Activated T-cell treated with anti-CD3 and anti-CD28 coated beads for 24 hours (primary cell): ENCODE results near the gene PHF21B.
"Not testable (repeated sequence)": the region's sequence is repeated elsewhere in the genome, so short reads cannot be mapped to it uniquely, and the experiment has no call there.

Experiments used
- DNase-seq: peaks from one replicate; pipeline ENCODE4 v3.0.0-alpha.2; 2020; ENCODE audit warnings: low read depth

The PHF21B gene

DNA sequence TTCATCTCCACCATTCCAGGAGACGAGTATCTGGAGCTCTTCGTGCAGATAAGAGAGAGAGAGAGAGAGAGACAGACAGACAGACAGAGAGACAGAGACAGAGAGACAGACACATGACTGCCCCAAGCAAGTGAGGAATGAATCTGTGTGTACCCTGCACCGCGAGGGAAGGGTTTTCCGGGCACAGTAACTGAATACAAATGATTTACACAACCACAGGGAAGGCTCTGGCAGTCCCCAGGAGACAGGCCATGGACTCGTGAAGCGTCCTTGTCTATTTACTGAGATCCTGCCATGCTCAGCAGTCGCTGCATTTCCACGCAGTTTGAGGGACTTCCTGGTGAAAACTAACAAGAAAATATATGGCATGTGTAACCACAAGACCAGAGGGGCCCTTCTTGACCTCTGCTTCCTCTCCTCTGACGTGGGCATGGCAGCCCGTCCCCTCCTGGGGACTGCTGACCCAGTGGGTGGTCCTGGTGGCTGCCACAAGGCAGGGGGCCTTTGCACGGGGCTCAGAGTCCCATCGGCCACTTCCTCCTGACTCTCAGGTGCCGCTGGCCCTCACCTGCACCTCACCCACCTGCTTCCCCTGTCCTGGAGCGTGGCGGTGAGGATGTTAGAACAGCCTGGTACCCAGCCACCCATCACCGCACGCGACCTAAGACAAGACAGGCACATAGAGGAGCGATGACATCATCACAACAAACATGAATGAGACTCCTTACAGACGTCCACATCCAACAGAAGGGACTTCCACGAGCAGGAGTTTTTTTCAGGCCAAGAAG is 75.9 kb downstream of the PHF21B start:
- no peak for DNase-seq

DNA sequence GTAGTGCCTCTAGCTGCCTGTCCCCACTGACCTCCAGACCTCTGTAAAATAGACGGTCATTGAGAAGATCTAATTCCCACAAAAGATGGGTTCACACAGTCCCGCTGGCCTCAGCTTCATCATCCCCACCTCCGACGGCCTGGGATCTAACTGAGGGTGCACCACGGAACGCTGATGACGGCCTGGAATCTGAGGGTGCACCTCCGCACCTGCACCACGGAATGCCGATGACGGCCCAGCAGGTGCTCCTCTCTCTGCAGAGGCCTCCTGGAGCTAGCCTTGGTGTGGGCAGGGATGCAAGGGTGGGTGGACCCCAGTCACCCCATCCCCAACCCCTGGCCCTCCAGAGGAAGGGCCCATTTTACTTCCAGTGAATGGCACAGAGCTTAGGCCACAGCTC is 77.3 kb downstream of the PHF21B start:
- DNase-seq: no peak

- no peak for DNase-seq
Measured at GRCh38 chr22:44931766-44932165, 78.0 kb downstream of the PHF21B start.

DNA sequence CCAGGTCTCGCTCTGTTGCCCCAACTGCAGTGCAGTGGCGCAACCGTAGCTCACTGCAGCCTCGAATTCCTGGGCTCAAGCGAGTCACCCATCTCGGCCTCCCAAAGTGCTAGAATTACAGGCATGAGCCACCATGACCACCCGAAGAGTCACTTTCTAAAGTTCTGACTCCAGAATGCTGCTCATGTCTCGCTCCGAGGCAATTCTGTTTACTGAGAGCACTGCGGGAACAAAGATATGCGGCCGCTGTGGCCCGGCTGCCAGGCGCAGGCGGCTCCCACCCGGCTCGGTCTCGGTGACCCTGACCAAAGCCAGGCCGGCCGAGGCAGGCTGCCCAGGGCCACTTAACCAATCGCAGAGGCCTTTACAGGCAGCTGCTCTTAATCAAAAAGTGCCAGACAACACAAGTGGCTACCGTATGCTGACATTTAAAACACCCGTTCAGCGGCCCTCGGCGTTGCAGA is 78.7 kb downstream of the PHF21B start:
- no peak for DNase-seq

DNA sequence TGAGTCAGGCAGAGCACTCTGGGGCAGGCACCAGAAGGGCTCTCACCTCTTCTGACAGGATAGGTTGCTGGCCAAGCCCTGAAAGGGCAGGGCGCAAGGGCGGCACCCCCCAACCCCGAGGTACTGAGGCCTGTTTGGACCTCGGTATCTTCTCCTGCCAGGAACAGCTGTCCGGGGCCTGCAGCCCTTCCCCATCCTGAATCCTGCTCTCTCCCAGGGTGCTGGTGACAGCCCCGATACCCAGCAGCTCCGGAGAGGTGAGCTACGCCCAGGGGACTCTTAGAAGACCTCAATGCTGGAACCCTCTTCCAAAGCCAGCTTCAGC is 79.1 kb downstream of the PHF21B start:
- no peak for DNase-seq

DNA sequence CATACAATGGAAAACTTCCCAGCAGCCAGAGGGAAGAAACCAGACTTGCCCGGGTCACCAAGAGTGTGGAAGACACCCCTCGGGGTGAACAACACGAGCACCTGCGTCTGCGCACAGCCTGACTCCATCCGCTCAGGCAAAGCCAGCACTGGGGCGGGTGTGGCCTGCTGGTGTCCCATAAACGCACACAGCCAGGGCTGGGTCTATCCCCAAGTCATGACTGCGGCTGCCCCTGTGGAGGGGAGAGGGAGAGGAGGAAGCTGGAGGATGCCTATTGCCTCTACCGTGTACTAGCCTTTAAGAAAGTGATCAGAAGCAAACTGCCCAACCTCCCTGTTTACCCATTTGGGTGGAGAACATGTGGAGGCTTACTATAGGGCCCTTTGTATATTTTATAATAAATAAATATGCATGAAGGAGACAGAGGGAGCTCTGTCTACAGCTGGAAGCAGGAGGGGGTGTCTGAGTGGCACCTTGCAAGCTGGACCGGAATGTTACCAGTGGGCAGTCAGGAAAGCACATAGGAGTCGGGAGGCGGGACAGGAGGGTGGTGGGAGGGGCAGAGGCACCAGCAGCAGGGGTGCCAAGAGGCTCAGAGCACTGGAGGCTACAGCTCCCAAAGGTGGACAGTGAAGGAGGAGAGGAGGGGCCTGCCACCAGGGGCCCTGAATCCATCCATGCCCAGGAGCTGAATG is 79.6 kb downstream of the PHF21B start:
- no peak for DNase-seq

DNA sequence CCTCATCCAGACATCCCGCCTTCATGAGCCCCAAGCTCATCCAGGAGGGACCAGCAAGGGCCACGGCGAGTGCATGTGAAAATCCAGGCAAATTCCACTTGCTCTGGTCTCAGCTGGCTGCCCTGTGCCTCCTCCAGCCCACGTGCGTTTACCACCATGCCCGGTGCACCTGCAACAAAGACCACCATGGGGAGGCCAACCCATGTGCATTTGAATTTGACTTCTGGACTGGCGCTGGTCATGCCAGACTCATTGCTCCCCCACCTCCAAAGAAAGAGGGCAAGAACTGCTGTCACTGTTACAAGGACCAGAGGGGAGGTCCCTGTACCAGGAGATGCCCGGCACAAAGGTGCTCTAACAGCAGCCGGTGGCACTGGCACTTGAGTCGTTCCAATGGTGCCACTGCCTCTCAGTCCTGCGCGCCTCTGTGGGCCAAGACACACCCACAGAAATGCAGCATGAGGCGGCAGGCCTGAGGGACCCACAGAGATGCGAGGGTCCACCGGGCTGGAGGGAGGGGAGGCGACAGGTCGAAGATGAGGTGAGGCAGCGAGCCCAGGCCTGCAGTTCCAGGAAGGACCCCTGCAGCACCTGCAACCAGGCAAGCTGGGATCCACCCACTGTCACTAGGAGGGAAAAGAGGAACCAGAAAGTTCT is 80.3 kb downstream of the PHF21B start:
- DNase-seq: no peak

DNA sequence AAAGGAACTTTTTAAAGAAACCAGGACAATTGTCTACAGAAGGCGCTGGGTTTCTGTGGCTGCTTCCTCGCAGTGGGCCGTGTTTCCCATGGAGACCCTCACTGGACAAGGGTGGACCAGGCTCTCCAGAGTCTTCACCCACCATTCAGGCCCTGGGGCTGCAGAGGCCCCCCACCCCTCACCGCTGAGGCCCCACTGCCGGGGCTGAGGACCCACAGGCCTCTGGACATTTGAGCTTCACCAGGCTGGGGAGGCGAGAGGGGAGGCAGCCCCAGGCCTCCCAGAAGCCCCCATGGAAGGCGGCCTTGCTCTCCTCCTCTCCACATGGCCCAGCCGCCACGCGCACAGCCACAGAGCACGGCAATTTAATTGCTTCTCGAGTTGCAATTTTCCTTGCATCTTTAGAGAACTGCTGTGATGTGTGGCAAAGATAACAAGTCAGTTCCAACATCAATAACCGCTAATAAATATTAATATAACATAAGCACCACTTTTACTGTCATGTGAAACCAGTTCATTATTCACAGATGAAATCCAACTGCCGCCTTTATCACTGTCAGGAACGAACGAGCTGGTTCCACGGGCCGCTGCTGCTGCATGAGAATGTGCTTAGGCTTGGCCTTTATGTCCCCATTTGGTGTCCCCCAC is 81.0 kb downstream of the PHF21B start:
- no peak for DNase-seq

DNA sequence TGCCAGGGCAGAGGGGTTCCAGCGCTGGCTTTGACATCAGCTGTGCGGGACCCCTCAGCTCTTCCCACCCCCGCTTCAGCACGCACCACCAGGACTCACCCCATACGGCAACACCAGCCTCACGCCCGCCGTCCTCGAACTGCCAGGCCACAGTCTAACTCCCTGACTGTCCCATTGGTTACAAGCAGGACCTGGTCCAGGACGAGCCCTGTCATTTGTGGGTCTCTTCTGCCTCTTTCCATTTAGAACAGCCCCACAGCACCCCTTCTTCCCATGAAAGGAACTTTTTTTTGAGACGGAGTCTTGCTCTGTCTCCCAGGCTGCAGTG is 81.7 kb downstream of the PHF21B start:
- DNase-seq: no peak

DNA sequence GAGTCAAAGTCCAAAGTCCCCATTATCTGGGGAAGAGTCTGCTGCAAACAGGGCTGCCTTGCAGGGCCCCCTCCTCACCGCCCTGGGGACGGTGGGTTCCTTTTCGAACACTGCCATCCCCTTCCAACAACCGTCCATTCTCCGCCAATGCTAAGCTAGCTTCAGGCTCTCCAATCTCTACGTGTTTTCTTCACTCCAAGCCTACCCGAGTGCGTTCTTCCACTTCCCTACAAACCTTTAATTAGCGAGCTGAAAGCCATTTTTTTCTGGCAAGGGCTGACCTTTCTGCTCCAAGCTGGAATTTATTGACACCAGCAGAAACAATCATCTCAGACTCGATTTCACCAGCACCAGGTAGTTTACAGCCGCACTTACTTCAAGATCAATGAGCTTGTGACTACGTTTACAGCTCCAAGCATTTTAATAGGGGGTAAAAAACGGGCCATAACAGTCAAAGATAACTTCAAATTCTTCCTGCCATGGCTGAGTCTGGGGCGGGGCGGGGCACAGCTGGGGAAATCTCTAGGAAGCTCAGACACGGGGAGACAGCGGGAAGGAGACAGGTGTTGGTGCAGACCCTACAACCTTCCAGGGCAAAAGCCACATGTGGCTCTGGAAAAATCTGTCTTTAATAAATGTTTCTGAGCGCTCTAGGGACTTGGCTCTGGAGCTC is 82.2 kb downstream of the PHF21B start:
- no peak for DNase-seq

GRCh38 chr22:44926491-44927415 is 83.1 kb downstream of the PHF21B start:
- DNase-seq: no peak

DNA sequence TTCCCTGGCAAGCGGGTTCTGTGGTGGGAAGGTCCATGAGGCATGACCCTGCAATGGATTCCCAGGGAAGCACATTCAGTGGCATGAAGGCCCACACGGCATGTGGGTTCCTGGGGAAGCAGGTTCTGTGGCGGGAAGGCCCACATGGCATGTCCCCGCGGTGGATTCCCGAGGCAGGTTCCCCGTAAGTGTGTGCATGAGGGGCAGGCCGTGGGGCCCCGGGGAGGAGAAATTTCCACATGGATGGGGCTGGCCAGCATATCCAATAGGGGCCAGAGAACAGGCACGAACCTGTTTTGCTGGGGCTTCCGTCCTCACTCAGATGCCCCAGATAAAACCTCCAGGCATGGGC is 83.7 kb downstream of the PHF21B start:
- DNase-seq: no peak

DNA sequence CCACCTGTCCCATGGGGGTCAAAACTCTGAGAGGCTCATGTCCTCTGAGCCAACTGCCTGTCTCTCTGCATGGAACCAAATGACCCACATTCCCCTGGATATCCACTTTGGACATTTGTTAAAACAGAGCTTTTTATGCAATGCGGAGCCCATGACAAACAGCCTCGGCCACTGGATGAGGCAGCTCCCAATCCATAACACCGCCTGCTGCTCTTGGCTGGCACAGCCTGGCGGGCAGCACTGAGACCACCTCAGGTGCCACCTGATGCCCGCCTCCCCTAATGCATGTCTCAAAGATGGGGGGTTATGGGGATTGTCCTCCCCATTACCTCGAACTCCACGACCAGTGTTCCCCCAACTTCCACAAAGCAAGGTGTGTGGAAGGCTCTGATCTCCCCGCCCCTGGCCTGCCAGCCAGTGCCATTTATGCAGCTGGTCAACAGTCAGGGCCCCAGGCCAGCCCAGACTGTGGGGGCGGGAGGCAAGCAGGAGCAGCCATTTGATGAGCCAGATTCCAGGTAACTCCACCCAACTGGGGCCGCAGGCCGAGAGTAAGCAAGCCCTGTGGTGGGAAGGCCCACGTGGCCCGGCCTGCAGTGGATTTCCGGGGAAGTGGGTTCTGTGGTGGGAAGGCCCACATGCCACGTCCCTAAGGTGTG is 84.2 kb downstream of the PHF21B start:
- DNase-seq: no peak

- DNase-seq: no peak
Measured at GRCh38 chr22:44924710-44925109, 85.1 kb downstream of the PHF21B start.

GRCh38 chr22:44924098-44924497 is 85.7 kb downstream of the PHF21B start:
- DNase-seq: no peak

DNA sequence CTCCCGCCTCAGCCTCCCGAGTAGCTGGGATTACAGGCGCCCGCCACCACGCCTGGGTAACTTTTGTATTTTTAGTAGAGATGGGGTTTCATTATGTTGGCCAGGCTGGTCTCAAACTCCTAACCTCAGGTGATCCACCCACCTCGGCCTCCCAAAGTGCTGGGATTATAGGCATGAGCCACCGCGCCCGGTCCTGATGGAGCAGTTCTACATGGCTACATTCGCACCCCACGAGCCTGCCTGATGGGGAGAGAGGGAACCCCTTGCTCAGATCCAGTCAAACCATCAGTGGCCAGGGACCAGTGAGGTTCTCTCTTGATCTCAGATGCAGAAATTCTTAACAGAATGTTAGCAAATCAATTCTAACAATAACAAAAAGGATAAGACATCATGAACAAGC is 88.0 kb downstream of the PHF21B start:
- not testable (repeated sequence) for DNase-seq

DNA sequence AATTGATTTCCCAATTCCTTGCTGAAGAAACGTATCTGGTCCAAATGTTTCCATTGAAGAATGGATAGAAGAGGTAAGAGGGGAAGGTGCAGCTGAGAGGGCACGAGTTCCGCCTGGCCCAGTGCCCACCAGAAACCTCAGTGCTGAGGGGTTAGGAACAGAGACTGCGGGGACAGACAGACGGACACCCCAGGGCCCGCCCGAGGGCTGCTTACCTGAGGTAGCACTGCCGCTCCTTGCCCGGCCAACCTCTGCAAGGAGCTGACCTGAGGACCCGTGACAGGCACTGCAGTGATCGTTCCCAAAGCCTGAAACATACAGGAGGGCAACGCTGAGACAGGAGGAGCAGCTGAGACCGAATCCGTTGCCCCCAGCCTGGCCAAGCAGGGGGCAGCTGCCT is 89.6 kb downstream of the PHF21B start:
- no peak for DNase-seq

DNA sequence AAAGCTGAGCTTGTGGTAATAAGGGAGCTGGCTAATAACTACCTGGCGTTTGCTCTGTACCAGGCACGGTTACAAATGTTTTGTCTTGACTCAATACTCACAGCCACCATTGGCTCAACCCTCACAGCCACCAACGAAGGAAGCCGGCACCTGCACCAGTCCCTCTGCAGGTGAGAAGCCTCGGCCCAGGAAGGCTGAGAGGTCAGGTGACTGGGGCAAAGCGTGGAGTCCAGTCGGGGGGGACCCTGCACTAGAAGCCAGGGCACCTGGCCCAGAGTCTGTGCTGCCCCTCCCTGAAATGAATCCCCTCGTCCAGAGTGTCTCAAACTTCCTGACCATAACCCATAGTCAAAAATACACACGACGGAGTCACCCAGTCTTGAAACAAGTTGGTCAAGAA is 90.1 kb downstream of the PHF21B start:
- DNase-seq: no peak

DNA sequence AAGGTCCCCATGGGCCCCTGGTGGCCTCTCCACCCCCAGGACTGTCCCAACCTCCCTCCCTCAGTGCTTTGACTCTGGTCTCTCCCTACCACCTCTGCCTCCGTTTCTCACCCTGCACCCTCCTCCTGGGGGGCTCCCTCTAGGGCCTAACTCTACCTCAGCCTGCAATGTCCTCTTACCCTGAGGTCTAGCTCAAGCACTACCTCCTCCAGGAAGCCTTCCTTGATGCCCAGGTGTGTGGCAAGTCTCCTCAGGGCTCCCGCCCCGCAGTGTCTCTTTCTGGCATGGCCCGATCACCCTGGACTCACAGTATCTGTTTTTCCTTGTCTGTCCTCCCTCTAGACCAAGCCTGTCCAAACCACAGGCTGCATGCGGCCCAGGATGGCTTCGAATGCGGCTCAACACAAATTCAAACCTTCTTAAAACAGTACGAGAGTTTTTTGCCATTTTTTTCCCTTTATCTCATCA is 90.8 kb downstream of the PHF21B start:
- no peak for DNase-seq

DNA sequence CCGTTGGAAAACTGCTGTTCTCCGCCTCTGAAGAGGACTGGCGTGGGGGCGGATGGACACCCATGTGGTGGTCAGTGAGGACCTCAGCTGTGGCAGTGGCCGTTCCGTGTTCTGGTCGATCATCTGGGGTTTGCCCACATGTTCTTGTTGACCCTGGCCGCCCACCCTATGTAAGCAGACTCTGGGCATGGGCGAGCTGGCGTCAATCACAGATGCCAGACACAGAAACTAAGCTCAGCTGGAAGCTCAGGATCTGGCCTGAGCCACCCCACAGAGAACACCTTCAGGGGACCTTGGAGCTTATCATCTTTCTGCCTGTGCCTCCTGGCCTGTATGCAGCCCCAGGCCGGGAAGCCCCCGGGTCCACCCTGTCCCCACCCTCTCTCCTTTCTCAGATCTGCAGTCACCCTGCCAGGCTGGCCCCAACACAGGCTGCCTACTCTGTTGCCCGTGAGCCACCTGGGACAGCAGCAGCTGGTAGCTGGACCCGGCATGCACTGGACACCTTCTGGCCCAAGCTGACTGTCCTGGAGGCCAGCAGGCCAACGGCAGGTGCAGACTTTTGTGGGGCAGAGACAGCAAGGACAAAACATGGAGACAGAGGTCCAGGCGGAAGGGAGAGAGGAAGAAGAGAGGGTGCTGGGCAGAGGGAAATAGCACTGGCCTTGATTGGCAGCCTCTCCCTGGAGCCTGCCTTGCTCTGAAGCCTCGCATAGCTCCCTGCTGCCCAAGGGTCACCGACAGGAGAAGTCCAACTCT is 91.5 kb downstream of the PHF21B start:
- DNase-seq: no peak
